Amygdala (tissue), 56 donors: ENCODE results near the gene NCKAP1.

Source experiments
- DNase-seq, 56 donors: peaks; one replicate each; lab custom pipeline; 2025; lab: John Stamatoyannopoulos, UW

NCKAP1 gene

DNA sequence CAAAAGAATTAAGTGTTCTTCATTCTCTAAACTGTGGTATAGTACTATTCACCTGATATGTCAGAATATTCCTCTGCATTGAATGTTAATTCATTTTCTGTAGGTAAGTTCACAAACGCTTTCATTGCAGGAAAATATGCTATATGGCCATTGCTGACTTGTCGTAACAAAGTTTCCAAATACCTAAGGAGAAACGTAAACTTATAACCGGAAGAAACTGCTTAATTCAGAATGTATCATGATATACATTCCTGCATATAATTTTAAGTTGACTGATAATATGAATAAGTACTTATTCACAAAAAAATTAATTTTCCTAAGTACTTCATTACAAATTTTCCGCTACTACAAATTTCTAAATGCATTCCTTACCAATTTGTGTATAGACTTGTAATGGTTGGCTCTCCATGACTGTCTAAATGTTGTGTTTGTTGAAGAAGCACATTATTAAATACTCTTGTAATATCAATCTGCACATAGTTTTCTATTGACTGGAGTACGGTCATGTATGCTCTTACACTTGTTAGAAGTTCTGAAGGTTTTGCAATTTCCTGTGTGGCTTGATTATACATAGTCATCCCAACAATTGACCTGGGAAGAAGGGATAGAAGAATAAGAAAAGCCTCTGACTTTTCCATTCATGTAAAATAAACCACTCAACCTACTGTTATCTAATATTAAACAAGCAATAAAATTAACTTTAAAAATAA lies 85.4 kb downstream of the NCKAP1 start:
- DNase-seq = no peak

DNA sequence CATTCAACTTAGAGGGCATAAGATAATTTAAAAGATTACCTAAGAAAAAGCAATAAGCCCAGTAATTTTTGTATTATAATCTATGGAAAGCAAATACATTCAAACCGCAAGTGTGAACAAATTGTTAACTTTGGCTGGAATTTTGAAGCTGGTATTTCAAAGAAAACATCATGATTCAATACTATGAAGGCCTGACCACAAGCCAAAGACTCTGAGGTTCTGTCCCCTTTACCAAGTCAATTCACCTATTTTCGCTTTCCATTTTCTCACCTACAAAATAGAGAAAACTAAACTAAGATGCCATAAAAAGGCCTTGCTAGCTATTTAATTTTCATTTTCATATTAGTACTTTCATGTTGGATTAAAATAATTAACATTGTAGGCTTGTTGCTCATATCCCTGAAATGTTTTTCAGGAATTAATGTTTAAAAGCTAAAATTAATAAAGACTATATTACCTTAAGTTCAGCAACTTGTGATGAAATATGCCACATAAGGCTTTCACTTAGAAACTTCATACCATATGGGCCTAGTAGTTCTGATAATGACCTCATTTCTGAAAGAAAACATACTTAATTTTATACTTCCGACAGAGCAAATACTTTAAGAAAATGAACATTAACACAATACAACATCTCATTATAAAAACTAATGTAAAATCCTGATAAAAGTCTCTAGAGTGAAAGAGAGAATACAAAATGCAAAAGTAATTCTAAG lies 86.2 kb downstream of the NCKAP1 start:
- no peak for DNase-seq

DNA sequence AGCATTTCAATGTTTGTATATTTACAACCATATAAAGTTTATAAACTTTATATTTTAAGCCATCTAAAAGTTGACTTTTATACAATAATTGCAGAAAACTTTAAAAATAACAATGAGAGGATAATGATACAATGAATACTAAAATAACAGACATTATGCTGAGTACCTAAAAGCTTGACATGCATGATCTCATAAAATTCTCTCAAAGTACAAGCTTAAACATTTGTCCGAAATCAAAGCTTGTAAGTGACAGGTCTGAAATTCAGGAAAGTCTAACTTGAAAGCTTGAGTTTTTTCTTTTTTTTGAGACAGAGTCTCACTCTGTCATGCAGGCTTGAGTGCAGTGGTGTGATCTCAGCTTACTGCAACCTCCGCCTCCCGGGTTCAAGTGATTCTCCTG lies 87.7 kb downstream of the NCKAP1 start:
- no peak for DNase-seq

DNA sequence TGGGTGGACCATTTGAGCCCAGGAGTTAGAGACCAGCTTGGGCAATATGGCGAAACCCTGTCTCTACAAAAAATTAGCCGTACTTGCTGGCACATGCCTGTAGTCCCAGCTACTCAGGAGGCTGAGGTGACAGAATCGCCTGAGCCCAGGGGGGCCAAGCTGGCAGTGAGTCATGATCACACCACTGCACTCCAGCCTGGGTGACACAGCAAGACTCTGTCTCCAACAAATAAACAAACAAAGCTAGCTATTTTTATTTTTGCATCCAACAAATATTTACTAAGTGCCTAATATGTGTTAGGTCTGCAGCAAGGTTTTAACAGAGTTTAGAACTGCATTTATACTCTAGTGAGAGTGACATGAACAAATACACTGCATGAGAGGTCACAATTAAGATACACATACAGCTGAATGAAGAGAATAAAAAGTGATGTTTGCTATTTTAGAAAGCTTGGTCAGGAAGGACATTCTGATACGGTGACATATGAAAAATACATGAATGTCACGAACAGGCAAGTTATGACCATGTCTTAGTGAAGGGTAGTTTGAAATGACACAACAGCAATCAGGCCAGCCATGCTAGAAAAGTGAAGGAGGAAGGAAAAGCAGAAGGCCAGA lies 88.6 kb downstream of the NCKAP1 start:
- peak in 3 of 56 donors; percentile 2 to 46 (median 5) for DNase-seq

DNA sequence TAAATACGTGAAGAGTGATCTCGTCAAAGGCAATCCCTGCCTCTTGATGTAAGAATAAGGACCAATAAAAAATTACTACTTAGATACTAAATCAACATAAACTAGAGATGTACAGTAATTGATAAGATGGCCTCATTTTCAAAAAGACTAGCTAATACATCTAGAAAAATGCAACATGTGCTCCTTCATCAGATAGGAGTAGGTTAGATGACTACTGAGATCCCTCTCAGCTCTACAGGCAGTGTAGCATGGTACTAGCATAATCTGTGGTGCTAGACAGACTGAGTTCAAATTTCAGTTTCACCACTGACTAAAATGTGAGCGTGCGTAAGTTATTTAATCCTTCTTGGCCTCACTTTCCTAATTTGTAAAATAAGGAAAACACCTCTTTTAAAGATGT lies 89.2 kb downstream of the NCKAP1 start:
- DNase-seq = no peak

DNA sequence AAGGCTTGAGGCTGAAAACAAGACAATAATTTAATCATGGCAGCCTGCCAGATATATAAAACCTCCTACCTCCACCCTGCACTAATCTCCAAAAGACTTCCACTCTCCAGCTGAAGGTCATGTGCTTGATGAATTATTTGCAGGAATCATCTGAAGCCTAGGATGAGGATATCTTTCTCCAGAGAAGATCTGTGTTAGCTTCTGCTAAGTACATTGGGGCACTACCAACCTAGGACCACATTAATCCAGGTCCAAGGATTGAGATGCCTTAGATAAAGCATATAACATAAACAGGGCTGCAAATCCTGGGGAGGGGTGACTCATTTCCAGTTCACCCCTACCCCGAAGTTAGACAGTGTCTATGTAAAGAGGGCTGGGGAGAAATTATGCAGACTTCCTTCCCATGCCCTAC lies 91.3 kb downstream of the NCKAP1 start:
- DNase-seq = no peak

DNA sequence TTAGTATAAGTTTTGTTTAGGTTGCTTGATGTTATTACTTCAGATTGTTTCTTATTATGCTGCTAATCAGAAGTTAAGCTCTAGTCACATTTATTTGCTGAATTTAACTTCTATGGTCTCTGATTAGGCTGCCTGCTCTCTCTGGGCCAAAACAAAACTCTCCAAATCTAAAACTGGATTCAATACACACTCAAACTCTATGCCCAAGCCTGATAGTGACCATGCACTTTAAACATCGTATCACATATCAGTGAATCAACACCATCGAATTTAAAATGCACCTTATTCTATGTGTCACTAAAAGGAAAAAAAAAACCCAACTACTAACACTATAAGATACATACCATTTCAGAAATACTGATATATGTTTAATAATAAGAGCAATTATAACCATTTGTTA lies 94.9 kb downstream of the NCKAP1 start:
- no peak for DNase-seq

DNA sequence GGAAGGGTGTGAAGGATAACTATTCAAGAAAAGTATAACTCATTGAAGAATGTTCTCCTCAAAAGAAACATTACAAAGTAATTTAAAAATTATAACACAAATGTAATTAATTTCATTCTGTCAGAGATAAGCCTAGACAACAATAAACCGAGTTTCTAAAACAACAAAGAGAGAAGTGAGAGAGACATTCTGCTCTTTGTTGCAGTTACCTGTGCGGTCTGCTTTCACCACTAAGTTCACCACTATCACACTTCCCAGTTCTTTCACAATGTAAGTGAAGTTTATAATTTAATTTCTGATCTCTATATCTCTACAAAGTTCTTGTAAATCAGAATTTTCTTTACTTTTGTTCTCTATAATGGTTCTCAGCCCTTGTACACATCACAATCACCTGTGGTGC lies 95.5 kb downstream of the NCKAP1 start:
- DNase-seq = no peak

DNA sequence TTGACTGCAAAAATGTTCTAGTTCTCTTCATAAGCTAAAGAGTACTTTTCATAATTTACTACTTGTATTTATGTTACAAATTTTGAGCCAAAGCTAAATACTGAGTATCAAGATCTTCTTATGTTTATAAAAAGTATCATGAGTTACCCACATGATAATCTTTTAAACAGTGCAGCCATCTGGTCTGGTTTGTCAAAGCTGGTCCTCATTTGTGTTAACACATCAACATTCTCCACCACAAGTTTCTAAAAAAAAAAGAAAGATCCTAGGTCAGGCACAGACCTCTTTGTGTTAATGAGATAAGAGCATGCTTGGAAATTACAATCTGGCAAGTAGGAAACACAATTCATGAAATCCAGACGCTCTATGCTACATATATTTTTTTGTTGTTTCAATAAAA lies 96.3 kb downstream of the NCKAP1 start:
- no peak for DNase-seq

DNA sequence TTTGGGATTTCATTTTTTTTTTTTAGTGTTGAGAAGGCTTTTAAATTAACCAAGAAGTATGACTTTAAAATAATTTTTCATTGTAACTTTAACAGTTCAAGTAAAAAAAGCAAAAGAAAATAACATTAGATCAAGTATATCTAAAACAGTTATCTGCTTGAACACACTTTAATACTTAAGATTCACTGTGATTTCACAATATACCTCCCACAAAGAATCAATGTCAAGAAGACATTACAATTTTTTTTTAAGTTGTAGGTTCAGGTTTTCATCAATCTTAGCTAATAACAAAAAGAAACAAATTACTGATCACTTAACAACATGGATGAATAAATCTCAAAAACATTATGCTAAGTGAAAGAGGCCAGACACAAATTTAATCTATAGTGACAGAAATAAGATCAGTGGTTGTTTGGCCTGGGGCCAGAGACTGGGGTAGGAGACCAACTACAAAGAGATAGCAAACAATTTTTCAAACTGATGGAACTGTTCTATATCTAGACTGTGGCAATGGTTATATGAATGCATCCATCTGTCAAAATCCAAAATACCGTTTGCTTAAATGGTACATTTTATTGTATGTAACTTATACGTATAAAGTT lies 97.0 kb downstream of the NCKAP1 start:
- DNase-seq = no peak

DNA sequence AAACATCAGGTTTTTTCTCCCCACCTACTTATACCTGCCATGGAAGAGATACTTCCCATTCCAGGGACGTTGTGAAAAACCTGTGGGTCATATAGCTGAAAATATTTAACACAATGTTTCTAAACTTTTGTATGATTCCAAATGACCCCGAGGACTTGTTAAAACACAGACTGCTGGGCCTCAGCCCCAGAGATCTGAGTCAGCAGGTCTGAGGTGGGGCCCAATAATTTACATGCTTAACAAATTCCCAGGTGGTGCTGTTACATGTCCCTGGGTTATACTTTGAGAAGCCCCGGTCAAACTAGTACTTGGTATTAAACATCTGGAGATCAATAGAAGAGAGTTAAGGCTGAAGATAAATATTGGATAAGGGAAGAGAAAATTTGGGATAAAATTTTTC lies 100.4 kb downstream of the NCKAP1 start:
- DNase-seq = no peak

DNA sequence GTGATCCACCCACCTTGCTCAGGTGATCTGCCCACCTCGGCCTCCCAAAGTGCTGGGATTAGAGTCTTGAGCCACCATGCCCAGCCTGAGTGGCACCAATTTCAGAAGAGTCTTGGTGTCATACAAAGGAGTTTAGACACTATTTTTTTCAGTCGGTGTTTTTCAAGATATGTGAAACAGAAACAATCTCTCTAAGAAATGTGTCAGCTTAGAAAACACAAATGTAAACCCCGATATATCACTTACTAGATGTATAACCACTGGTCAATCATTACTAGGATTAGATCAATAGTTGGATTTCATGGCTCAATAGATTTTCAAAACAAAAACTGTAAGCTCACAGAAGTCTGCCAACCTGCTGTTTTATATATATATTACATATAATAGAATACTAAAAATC lies 104.6 kb downstream of the NCKAP1 start:
- no peak for DNase-seq

DNA sequence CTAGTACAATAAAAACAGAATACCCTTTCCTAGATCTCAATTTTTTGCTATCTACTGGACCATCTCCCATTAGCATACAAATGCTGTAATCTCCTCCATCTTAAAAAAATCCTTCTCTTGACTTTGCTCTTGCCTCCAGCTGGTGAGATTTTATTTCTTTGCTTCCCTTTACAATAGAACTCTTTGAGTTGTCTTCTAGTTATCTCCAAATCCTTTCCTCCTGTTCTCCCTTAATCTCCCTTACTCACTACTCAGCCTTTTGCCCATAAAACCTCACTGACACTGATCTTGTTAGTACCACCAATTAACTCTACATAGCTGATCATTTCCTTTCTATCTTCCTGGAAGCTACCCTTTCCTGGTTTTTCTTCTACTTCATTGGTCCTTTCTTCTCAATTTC lies 108.3 kb downstream of the NCKAP1 start:
- no peak for DNase-seq

DNA sequence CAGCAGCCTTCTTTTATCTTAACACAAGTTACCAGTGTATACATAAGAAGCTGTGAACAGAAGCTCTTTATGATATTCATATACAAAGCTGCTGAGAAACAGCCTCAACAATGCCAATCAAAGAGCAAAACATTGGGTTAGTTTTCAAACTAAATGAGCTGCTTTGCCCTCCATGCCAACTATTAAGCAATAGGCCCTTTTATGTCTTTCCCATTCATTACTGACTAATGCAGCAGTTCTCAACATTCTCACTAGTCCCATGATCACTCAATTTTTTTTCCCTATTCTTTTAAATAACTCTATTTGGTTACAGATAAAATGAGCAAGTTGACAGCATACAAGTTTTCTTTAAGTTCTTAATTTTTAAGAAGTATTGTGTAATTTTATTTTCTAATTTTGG lies 114.0 kb downstream of the NCKAP1 start:
- peak in 7 of 56 donors; percentile 3 to 56 (median 20) for DNase-seq

DNA sequence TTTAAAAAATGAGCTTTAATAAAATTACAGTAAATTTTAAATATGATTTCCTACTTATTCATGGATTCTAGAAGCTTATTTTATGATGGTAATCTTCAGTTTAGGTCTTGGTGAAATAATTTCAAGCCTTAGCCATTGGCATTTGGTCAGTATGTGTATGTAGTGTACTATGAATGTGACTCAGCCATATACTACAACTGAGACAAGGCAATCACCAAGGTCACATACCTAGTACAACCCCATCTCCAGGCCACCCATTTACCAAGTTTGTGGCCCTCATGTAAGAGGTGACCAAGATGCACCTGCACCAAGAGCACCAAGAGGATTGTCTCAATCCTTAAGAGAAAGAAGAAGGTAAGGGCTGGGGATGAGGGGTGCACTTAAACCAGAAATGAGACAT lies 117.0 kb downstream of the NCKAP1 start:
- DNase-seq = no peak

DNA sequence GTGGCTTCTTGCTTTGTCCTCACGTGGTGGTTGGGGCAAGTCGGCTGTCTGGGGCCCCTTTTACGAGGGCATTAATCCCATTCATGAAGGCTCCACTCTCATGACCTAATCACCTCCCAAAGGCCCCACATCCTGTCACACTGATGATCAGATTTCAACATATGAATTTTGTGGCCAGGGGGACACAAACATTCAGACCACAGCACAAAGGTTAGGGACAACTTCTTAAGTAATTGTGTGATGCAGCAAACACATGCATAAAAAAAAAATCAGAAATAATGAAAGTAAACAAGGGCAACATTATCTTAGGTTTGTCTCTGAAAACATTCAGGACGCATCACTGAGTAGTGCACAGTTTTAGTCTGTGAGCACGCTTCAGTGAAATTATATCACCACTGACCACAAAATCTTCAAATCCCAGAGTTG lies 117.6 kb downstream of the NCKAP1 start:
- DNase-seq = no peak

DNA sequence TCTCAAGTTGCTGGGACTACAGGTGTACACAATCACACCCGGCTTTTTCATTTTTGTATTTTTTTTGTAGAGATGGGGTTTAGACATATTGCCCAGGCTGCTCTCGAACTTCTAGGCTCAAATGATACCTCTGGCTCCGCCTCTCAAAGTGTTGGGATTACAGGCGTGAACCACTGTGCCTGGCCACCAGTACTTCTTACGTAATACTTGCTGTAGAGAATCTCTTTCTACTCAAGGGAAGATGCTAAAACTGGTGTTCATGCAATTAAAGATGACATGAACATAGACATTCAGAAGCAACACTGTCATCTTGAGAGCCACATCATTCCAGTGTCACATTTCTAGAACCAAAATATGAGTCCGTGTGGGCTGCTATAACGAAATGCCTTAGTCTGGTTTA lies 118.2 kb downstream of the NCKAP1 start:
- DNase-seq = no peak

DNA sequence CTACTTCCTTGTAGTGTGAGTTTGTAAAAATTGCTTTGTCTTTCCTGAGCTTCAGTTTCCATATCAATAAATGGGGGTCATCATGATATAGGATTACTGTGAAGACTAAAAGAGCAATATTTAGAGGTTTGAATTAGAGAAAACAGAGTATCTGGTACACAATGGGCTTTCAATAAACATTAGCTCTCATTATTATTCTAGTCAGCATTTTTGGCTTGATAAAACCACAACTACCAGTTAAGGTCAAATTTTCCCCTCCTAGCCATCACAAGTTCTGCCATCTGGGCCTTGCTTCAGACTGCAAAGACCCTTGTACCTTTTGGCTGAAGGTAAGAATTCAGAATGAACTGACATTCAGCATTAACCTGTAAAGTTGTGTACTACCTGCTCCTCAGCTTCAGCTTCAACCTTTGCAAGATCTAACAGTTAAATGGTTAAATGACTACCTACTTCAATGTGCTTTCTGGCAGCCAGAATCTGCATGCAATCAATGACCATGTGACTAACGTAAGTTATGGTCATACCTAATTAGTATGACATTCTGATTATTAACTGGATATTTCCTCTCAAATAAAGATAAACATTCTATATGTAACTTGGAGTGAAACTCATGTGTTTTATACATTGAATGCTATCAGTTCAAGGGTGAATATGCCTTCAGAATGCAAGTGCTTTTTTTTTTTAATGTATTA lies 119.2 kb downstream of the NCKAP1 start:
- DNase-seq = no peak

DNA sequence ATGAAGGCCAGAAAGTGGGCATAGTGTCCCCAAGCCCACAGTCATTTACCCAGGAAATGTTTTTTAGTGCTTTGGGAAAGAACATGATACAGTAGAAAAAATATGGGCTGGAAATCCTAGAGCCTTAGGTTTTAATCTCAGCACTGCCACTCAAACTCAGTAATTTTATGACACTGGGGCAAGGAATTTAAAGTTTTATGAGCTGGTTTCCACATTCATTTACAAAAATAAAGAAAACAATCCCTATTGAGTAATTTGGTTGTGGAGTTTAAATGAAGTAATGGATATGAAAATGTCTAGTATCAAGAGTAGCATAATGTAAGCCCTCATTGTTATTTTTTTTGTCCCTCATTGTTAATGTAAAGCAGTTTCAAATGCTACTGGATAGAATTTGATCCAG lies 120.3 kb downstream of the NCKAP1 start:
- DNase-seq = no peak

DNA sequence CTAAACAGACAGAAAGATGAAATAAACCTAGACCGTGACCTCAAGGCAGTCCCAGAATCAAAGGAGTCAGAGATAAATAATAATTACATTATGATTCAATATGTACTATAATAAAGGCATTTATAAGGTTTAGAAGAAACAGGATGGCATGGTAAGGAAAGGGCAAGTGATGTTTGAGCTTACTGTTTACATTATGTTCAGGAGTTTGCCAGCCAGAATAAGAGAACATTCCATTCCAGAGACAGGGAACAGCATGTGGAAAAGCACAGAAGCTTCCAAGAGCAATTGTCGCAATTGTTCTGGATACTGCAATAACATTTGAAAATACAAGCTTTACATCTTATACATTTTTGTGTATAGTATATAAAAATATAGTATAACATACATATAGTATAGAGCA lies 121.8 kb downstream of the NCKAP1 start:
- DNase-seq = no peak
